GM19328 (cell line): ENCODE results near the gene LRRFIP1.

Experiments used
- ATAC-seq: cut with Tn5 transposase; IDR thresholded peaks from one replicate; pipeline ENCODE4 v1.9.1; 2021; ENCODE audit warnings: mild to moderate bottlenecking, moderate library complexity; ENCODE audit not compliant: unreplicated experiment

Gene LRRFIP1

DNA sequence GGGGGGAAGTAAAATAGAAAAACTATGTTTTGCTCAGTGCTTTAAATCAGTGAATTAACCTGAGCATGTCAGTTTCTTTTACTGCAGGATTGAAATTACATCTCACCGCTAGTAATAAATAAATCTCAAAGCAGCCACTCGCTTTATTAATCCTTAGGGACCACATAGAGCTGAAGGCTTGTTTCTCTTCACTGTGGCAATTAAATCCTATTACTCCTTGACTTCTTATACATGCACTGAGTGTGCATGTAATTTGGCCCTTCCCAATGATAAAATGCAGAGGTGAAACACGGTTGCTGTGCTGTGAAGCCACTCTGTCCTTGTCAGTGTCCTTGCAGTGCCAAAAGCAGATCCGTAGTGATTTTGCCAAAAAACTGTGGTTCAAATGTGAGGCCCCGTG, 94.1 kb downstream of the LRRFIP1 start:
- ATAC-seq: no peak

- no peak for ATAC-seq
Measured at GRCh38 chr2:237722616-237723015, 95.2 kb downstream of the LRRFIP1 start.

DNA sequence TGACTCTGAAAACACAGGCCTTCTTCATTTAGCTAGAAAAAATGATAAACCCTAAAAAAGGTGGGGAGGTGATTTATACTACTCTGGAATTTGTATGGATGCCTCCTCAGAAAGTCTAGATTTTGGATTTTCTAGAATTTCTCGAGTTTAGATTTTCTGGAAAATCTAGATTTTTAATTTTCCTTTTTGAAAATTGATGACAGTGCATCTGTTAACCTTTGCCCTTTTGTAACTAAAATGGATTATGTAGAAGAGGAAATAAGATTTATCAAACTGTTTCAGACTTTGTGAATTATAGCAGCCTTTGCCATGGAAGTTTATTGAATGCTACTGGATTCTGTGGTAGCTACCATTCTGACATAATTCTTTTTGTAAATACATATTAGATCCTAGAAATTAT, 95.6 kb downstream of the LRRFIP1 start:
- no peak for ATAC-seq

GRCh38 chr2:237723602-237724001, 96.2 kb downstream of the LRRFIP1 start:
- no peak for ATAC-seq

GRCh38 chr2:237724811-237725478, 97.6 kb downstream of the LRRFIP1 start:
- no peak for ATAC-seq

DNA sequence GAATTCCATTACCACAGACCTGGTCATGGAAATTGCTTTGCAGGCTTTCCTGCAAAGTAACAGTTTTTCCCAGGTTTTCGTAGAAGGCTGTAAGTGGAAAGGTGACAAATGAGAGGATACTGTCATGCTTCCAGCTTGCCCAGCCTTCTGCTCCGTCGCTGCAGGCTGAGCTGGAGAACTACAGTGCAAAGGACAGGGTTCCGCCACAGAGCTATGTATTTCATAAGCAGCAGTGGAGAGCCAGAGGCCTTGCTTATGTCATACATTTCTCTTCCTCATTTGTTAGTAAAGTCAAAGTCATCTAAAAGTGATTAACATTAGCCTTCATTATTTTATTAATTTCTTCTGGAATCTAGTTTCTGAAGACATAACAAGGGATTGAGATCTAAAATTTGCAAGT, 98.3 kb downstream of the LRRFIP1 start:
- ATAC-seq: no peak

- ATAC-seq: no peak
Measured at GRCh38 chr2:237726401-237726830, 99.0 kb downstream of the LRRFIP1 start.

GRCh38 chr2:237727363-237727762, 100.0 kb downstream of the LRRFIP1 start:
- no peak for ATAC-seq

- no peak for ATAC-seq
Measured at GRCh38 chr2:237729681-237730475, 102.5 kb downstream of the LRRFIP1 start.

DNA sequence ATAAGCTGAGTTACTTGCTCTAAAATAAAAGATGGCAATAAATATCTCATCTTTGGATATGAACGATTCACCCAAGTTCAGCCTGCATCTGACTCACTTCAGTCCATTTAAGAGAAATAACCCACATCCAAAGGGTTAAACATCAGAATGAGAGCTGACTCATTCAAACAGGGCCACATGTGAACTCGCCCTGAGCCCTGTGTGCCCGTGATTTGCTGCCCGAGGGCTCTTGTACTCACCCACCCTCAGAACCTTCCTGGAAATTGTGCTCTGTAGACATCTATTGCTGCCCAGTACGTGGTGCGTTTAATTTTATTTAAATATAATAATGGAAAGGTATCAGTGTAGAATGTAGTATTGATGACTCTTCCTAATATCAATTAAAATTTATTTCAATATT, 104.3 kb downstream of the LRRFIP1 start:
- no peak for ATAC-seq

GRCh38 chr2:237732070-237732469, 104.7 kb downstream of the LRRFIP1 start:
- no peak for ATAC-seq

- ATAC-seq: no peak
Measured at GRCh38 chr2:237732790-237733381, 105.5 kb downstream of the LRRFIP1 start.

- no peak for ATAC-seq
Measured at GRCh38 chr2:237733677-237734300, 106.4 kb downstream of the LRRFIP1 start.

DNA sequence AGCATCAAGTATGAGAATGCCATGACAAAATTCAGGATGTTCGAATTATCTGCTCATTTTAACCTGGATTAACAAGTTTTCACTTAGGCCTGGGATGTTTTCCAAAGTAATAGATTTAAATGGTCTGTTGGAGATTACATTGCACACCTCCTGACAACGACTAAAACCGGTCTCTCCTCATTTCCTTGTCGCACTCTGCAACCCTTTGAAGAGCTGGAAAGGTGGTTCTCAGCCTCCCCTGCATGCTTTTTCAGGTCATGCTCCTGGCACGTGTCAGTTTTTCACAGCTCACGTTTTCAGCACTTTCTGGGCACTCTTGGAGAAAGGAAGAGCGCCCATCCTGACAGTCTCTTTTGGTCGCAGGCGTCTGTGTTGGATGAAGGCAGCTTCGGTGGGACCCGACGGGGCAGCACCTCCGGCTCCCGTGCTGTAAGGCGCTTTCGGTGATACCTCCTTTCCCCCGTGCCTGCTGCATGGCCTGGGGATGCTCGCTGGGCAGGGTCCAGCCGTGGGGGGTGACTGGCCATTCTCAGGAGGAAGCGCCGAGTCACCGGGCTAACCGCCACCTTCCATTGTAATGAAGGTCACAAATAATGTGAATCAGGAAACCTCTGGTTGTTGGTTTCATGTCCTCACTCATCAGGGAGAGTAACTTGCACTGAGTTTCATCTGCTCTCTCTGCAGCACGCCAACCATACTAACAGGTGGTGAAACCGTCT, 107.7 kb downstream of the LRRFIP1 start:
- no peak for ATAC-seq

DNA sequence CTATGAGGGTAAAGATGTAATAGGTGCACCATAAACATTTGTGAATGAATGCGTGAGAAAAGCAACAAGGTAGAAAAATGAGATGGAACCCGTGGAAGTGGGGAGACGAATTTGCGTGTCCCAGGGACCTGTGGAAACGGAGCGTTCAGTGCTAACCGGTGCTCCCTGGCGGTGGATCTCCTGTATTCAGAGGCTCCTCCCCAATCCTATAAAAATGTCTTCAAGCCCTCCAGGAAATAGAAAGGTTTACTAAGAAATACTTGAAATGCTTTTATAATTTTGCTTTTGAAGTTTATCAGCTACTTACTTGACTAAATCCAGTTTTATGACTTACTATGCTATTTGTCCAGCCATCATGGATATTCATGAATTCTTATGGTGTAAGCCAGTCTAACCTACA, 108.4 kb downstream of the LRRFIP1 start:
- ATAC-seq: no peak

GRCh38 chr2:237736783-237737182, 109.4 kb downstream of the LRRFIP1 start:
- no peak for ATAC-seq

DNA sequence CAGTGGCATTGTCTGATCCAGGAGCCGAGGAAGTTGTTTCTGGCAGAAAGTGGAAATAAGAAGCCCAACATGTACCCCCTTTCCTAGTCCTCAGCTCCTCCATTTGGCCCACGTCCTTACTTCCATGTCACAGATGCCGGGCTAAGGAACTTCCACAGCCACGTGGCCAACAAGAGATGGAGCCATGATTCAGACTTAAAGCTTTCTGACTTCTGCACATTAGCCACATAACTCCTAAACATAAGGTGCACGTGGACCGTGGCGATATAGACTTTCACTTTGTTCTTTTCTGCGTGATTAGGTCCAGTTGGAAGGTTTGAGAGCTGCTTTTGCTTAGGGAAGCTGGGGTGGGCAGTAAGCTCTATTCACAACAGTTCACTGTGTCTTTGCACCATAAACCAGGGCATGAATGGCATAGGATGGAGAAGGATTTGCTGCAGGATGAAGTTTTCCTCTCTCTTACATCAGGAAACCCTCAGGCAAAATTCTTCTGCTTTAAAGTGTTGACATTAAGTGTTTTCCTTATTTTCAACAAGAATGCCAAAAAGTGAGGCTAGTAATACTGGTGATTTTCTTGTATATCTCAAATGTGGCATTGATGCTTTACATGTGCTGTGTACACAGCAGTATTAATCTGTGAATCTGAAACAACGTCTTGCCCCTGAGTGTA, 109.9 kb downstream of the LRRFIP1 start:
- ATAC-seq: no peak

DNA sequence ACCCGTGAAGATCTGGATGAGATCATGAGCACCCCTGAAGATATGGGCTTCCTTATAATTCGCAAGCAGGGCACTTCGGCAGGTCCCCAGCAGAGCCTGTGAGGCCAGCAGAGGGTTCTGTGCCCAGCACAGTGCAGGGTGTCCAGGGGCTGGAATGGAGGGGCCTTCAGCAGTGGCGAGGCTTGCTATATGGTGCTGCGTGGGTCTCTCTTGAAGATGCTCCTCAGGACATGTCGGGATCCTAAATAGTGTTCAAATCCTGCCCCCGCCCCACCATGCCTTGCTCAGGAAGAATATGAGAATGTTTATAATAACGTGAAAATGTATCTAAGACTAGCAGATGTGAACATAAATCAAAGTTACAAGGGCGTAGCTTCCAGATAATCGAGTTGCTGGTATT, 110.9 kb downstream of the LRRFIP1 start:
- no peak for ATAC-seq

DNA sequence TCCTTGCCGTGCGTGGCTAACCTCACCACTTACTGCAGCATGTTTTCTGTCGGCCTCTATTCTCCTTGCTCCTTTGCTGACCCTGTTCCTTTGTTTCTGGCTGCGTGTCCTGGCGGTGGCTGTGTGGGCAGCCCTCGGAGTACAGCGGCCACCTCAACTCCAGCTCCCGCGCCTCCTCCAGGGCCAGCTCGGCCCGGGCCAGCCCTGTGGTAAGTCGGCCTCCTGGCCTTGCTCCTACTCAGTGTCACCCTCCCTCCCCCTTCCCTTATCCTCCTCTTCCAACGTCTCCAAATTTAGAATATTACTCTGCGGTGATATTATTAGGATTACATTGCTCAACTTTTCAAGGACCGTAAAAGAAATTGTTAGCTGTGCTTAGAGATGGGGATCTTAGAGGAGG, 111.7 kb downstream of the LRRFIP1 start:
- ATAC-seq: no peak

- ATAC-seq: no peak
Measured at GRCh38 chr2:237742191-237742590, 114.8 kb downstream of the LRRFIP1 start.
